SK-N-SH treated with all-trans-retinoic acid at 6 μM for 48 hours (cell line): Measurements from ENCODE around the gene WWTR1.

Source experiments
- ISL1 ChIP-seq: fragments of 250-450 bp; sonication (Bioruptor Pico); IDR thresholded peaks from 2 replicates; pipeline ENCODE4 v2.1.2; 2022; ENCODE audit warnings: mild to moderate bottlenecking, moderate library complexity
- TCF4 ChIP-seq: fragments of 250-450 bp; sonication (Bioruptor Pico); IDR thresholded peaks from 2 replicates; pipeline ENCODE4 v1.8.0; 2021; ENCODE audit warnings: mild to moderate bottlenecking, moderate library complexity, borderline replicate concordance
- ZC3H10 ChIP-seq: fragments of 250-450 bp; sonication (Bioruptor Pico); IDR thresholded peaks from 2 replicates; pipeline ENCODE4 v1.5.1; 2021; ENCODE audit warnings: mild to moderate bottlenecking, moderate library complexity

- TF ChIP-seq ZC3H10 (no peak), TCF4 (no peak), ISL1 (CRISPR knock-in tag) (no peak)
Measured at GRCh38 chr3:149653136-149653535, 4.7 kb downstream of the WWTR1 start.
